GM19099 (cell line): ENCODE data around the gene BMPR1A.

Experiments
- POLR2A ChIP-seq: IDR thresholded peaks from 3 replicates; pipeline ENCODE4 v1.6.1; 2011; ENCODE audit warnings: low read depth; ENCODE audit not compliant: insufficient read length; ENCODE audit errors: extremely low read depth

Gene BMPR1A

DNA sequence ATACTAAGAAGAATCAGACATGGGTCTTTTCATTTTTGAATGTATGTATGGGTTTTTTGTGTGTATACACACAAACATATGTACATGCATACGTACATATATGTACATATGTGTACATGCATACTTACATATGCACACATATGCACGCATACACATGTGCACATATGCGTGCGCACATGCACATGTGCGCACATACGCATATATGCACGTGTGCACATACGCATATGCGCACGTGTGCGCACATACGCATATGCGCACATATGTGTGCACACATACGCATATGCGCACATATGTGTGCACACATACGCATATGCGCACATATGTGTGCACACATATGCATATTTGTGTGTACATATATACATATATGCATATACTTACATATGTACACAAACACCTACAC, 4.9 kb upstream of the BMPR1A start:
- no peak for TF ChIP-seq POLR2A

DNA sequence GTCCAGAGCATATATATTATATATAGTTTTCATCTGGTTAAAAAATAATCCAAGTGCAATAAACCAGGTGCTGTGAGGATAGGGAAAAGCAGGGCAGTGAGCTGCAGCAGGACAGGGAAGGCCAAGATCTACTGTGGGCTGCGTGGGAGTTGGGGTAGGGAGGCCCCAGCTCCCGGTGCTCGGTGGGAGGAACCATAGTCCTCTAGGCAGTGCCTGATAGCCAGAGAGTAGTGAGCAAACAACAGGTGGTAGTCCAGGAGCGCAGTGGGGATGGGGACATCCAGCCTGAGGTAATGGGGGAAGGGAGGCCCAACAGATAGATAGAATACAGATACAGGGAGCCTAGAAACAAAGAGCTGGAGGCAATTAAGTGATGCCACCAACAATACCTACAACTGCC, 4.1 kb upstream of the BMPR1A start:
- no peak for TF ChIP-seq POLR2A

DNA sequence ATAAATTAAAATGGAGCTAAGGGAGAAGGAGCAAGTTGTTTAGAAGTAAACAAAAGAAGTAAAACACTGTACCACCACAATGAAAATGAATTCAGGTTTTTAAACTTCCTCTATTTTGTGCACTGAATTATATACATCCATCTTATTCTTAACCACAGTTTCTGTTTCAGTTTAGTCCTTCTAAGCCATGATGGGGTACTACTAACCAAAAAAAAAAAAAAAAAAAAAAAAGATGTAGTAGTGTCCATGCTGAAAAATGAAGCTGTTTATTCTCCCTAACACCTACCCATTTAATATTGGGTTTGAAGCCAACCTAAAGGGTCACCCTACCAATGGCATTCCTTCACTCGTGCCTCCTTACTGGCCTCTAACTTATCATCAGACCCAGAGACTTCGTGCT, 3.4 kb upstream of the BMPR1A start:
- no peak for TF ChIP-seq POLR2A

DNA sequence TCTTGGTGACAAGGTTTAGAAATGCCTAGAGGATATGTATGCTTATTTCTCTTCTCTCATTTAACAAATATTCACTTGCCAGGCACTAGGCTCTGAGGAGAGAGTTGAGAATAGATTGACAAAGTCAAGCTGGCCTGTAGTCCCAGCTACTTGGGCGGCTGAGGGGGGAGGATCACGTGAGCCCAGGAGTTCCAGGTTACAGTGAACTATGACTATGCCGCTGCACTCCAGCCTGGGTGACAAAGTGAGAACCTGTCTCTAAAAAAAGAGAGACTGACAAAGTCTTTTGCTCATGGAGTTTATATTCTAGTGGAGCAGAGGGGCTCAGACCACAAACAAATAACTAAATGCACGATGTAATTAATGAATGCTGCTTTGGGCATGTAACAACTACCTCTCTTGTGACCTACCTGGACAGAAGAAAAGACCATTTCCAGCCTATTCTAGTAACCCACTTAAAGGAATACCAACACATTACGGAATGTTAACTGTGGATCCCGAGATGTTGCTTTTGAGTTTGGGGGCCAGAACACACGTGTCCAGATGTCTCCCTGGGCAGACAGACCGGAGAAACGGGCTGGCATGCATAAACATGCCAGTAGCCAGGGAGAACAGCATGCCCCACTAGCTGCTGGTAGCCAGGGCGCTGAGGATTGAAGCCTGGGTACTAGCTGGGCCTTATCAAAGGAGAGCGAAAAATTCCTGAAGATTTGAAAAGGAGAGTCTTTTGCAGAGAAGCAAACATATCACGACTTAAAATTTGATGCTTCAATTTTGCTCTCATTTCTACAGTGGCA, 2.6 kb upstream of the BMPR1A start:
- no peak for TF ChIP-seq POLR2A

DNA sequence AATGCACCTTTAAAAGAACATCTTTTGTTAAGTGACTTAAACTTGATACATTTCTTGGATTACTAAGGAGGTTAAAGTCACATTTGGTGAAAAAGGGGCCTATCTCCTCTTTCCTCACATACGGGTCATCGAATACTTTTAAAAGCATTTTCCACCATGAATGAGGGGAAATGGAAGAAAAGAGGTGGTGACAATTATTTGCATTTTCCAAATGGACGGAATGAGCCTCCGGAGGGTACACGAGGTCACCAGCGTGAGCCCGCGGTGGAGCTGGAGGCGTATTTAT, 1.0 kb upstream of the BMPR1A start:
- no peak for TF ChIP-seq POLR2A

DNA sequence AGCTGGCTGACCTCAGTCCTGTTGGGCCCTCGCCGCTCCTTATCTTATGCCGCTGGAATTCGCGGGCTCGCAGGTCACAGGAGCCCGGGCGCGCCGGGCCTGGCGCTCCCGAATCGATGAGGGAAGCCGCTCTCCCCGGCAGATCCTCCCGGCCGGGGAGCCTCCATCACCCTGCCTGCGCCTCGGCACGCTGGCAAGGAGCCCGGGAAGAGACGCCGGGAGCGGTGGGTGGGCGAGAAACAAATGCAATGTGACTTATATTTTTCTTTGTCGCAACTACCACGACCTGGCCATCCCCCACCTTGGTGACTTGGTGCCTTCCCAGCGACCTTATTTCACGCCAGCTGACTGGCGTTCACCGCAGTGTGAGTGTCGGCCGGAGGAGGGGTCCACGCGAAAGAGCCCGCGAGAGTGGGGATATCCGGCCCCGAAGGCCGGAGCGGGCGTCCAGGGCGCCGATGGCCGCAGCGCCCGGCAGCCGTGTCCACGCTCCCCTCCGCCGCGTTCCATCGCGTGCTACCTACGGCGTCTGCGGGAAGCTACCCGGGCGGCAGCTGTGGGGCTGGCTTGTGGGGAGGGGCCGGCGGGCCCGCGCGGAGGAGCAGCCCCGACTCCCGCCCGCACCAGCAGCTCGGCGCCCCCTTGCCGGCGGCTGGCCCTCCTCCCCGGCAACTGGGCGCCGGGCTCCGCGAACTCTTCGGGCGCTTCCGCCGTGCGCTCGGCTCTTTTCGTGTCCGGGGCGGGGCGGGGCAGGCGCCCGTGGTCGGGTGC, 494 bp upstream of the BMPR1A start:
- TF ChIP-seq POLR2A, result peak; percentile 54

DNA sequence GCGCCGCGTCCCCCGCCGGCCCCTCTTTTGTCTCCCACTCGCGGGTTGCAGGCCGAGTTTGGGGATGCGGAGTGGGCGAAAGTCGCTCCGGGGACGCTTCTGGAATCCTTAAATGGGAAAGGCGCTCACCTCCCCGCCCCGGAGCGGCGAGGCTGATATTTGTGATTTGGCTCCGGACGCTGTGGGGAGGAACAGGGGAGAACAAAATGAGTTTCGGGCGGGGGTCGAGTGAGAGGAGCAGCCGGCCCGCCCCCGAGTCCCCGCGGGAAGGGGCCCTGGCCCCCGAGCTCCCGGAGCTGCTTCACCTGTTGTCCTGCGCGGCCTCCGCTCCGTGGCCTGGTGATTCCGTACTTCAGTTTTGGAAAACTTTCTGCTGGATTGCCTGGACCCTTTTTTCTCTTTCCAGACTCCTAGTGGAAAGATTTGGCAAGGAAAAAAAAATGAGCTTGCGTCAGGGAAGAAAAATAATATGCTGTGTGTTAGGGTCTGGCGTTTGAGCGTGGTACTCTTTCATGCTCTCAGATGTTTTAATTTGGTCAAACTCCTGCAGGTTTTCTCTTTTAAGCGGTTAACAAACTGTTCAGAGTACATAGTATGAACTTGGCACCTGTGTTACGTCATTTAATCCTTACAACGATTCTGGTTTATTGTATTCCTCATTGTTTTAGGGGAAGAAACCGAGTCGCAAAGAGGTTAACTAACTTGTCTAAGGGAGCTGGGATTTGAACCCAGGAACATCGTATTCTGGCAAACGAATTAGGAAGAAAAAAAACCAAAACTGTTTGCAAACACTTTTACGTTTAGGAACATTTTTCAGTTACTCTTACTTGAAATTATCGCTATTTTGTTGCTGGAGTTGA, 924 bp downstream of the BMPR1A start:
- TF ChIP-seq POLR2A, result no peak

DNA sequence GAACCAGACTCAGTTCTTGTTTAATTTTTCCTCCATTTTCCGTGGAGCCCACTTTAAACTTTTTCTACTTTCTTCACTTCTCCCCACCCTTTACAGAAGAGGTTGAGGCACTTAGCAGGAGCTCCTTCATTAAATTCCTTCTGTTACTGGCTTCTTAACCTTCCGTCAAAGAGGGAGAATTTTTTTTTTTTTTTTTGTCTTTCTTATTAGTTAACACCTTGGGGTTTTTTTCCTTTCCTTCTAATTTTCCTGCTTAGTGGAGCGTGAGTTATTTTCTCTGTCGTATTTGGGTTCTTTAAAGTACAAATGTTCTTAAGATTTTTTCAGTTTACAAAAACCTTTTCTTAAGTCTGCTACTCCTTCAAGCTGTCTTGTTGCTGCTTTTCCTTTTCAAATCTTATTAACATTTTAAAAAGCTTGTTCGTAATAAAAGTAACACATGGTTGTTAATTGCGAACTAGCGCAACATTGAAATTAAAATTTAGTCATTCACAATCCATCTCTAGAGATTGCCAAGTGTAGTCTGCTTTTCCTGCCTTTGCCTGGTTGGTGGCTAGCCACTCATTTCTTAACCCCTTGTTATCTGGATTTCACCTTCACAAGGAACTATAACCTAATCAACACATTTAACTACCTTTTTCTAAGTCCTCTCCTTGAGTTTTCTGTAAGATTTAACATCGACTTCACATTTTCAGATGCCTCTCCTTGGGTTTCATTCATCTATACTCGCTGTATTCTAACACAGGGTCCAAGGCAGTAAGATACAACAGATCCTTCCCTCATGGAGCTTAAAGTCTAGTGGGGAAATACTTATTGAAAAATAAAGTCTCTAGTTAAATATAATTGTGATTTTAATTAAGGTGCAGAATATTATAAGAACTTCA, 2.0 kb downstream of the BMPR1A start:
- no peak for TF ChIP-seq POLR2A

DNA sequence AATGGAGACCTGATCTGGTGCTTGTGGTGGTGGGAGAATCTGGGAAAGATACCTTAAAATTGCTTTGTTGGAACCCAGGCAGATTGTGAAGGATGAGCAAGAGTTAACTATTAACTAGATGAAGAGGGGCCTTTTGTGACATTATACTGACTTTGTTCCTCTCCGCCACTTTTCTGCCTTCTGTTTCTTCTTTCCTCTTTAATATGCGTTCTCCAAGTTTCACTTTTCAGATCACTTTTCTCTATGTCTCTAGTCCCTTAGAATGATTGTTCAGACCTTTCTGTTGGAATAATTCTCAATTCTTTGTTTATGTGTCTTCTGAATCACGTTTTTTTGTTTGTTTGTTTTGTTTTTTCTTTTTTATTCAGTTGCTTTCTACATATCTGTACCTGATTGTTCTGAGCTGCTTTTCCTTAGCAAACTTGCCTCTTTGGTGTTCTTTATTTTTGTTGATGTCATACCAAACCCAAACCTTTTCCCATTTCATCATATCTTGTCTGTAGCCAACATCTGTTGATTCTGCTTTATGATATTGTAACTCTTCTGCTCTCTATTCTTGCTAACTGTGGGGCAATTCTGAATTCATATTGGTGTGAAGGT, 2.8 kb downstream of the BMPR1A start:
- TF ChIP-seq POLR2A, result no peak

DNA sequence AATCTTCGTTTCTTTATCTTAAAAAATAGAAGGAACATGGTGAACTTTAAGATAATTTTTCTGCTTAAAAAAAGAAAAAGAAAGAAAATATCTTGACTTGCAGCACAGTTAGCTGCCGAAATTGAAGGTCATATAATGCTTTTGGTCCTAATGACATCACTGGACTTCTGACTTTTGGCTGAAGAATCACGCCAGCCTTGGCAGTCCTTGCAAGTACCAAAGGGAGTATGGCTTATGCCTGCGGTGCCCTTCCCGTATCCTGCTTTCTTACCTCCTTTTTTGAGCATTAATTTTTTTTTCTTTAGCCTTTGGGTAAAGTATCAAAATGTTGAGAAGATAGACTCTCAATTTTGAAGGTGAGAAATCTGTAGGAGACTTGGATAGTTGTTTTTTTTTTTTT, 7.0 kb downstream of the BMPR1A start:
- TF ChIP-seq POLR2A, result no peak

DNA sequence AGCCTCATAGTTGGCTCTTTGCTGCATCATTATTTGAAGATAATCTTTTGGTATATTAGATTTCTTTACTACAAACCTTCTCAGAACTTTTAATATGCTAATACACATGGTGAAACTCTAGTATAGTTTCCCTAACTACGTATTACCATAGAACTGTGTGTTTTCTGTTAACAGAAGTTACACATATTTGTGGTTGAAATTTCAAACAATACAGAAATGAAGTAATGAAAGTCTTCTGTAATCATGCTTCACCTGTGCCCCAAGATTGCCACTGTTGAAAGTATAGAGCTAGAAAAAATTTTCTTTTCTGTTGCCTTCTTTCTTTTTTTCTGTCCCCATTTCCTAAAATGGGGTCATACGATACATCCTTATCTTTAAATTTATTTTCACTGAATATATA, 9.1 kb downstream of the BMPR1A start:
- no peak for TF ChIP-seq POLR2A

DNA sequence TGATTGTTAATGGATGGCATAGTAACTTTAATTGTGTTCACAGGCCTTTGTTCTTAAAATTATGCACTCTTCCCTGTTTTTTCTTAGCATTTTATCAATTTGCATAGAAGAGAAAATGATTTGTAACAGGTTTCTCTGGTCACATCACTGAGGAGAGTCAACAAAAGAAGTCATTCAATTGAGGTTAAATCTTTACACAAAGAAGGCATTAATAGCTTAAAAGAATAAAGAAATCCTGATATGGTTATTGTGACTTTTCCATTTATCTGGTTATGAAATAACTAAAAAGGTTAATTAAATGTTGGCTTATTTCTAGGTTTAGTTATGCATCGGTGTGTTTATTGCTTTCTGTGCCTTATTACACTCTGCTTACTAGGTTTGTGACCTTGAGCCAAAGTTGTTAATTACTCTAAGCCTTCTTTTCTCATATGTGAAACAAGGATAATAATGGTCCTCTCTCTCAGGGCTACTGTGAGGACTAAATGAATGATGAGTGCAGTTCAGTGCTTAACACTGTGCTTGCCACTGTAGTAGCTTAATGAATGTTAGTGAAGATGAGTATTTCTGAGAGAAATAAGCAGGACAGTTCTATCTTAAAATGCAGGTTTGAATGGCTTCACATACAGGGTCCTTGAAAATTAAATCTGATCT, 12.1 kb downstream of the BMPR1A start:
- TF ChIP-seq POLR2A, result no peak

DNA sequence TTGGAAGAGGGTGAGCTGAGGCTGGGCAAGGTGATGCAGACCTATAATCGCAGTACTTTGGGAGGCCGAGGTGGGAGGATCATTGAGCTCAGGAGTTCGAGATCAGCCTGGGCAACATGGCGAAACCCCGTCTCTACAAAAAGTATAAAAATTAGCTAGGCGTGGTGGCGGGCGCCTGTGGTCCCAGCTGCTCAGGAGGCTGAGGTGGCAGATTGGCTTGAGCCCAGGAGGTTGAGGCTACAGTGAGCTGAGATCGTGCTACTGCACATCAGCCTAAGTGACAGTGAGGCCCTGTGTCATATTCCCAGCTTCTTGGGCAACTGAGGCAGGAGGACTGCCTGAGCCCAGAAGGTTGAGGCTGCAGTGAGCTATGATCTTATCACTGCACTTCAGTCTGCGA, 13.6 kb downstream of the BMPR1A start:
- no peak for TF ChIP-seq POLR2A
